Endodermal cell (in vitro differentiated cells): ENCODE results near the gene RHCE. TPM values are rescaled to one million over a fixed set of nuclear protein-coding genes. Genes with fewer than 3 reads are reported as not detected.

ENCODE experiments used
- DNase-seq: peaks from one replicate; pipeline ENCODE4 v3.0.0-alpha.2; 2017
- H3K27ac ChIP-seq: 2 replicates; pipeline ENCODE4 v1.5.1; 2013; ENCODE audit warnings: mild to moderate bottlenecking, low read depth, low read length, moderate library complexity
- H3K27me3 ChIP-seq: 2 replicates; pipeline ENCODE4 v1.6.1; 2013; ENCODE audit warnings: mild to moderate bottlenecking, low read length, moderate library complexity; ENCODE audit not compliant: insufficient read depth, control insufficient read depth, poor library complexity, severe bottlenecking
- H3K36me3 ChIP-seq: 2 replicates; pipeline ENCODE4 v1.7.0; 2013; ENCODE audit warnings: mild to moderate bottlenecking, low read length, moderate library complexity; ENCODE audit not compliant: control insufficient read depth, insufficient read depth
- H3K4me1 ChIP-seq: one replicate; pipeline ENCODE4 v1.7.0; 2013; ENCODE audit warnings: low read length; ENCODE audit not compliant: control insufficient read depth, insufficient read depth
- H3K4me3 ChIP-seq: 2 replicates; pipeline ENCODE4 v1.5.1; 2013; ENCODE audit warnings: mild to moderate bottlenecking, low read length, moderate library complexity
- H3K9ac ChIP-seq: 2 replicates; pipeline ENCODE4 v1.6.1; 2013; ENCODE audit warnings: mild to moderate bottlenecking, low read length, moderate library complexity; ENCODE audit not compliant: poor library complexity, severe bottlenecking; ENCODE audit errors: extremely low read depth
- H3K9me3 ChIP-seq: 2 replicates; pipeline ENCODE4 v1.6.1; 2013; ENCODE audit warnings: mild to moderate bottlenecking, low read length, moderate library complexity; ENCODE audit not compliant: control insufficient read depth
- H3K27ac Mint-ChIP-seq: 2 replicates; pipeline ENCODE4 v1.8.0; 2020; ENCODE audit warnings: mixed read lengths
- H3K27me3 Mint-ChIP-seq: 2 replicates; pipeline ENCODE4 v1.8.0; 2021; ENCODE audit warnings: mild to moderate bottlenecking, mixed read lengths; ENCODE audit not compliant: insufficient read depth
- H3K36me3 Mint-ChIP-seq: 2 replicates; pipeline ENCODE4 v1.8.0; 2020; ENCODE audit warnings: low read depth, mixed read lengths
- H3K4me1 Mint-ChIP-seq: 2 replicates; pipeline ENCODE4 v1.8.0; 2020; ENCODE audit warnings: mixed read lengths
- H3K4me3 Mint-ChIP-seq: 2 replicates; pipeline ENCODE4 v1.8.0; 2020; ENCODE audit warnings: mild to moderate bottlenecking, moderate library complexity, mixed read lengths
- H3K9me3 Mint-ChIP-seq: 2 replicates; pipeline ENCODE4 v1.8.0; 2020; ENCODE audit warnings: mild to moderate bottlenecking, mixed read lengths
- WGBS, 2 experiments: methylation state at CpG; one replicate each; pipeline versions ENCODE4 v1.1.5 to v1.1.7; 2013; ENCODE audit warnings: missing lambda C conversion rate in 2 of 2, mixed read lengths in 1 of 2; ENCODE audit not compliant: insufficient coverage in 1 of 2, insufficient read length in 1 of 2; 5-methylcytosine and 5-hydroxymethylcytosine counted together
- total RNA-seq, 2 donors: library from RNA; stranded (reverse); fragmentation: NEBNext Ultra II Directional in 1 of 2; extraction: Animal tissue kit (Norgen Biotek cat#: 25700) in 1 of 2; gene quantifications; 2 replicates in 1 of 2; 3 replicates in 1 of 2; pipeline ENCODE4 v1.2.1, GENCODE V29; 2021
- TF ChIP-seq, protein P1 (sequence below): fragments of 200-600 bp; sonication (generic); conservative IDR thresholded peaks from 2 replicates; pipeline ENCODE4 v1.5.0; 2021; ENCODE audit warnings: antibody characterized with exemption, mild to moderate bottlenecking

RHCE gene
- total RNA-seq, 2 donors from 2014 or later = 0.33 to 0.40 TPM

GRCh38 chr1:25460020-25460419 is 39.4 kb upstream of the RHCE start:
- DNase-seq = no peak
- H3K4me3 Mint-ChIP-seq = no peak overlapping the region
- no peaks in the 10 kb centered on the region for H3K9me3 ChIP-seq
- peaks cover 2% of the 10 kb centered on the region for H3K9me3 Mint-ChIP-seq
- peaks cover 38% of the 10 kb centered on the region for H3K36me3 ChIP-seq
- H3K27ac ChIP-seq = no peak overlapping the region
- no peaks in the 10 kb centered on the region for H3K4me1 Mint-ChIP-seq
- 93 to 94% methylated on average over 2 to 3 of the region's 3 CpGs for WGBS, 2 experiments
- no peaks in the 10 kb centered on the region for H3K27me3 ChIP-seq
- TF ChIP-seq, protein P1, sequence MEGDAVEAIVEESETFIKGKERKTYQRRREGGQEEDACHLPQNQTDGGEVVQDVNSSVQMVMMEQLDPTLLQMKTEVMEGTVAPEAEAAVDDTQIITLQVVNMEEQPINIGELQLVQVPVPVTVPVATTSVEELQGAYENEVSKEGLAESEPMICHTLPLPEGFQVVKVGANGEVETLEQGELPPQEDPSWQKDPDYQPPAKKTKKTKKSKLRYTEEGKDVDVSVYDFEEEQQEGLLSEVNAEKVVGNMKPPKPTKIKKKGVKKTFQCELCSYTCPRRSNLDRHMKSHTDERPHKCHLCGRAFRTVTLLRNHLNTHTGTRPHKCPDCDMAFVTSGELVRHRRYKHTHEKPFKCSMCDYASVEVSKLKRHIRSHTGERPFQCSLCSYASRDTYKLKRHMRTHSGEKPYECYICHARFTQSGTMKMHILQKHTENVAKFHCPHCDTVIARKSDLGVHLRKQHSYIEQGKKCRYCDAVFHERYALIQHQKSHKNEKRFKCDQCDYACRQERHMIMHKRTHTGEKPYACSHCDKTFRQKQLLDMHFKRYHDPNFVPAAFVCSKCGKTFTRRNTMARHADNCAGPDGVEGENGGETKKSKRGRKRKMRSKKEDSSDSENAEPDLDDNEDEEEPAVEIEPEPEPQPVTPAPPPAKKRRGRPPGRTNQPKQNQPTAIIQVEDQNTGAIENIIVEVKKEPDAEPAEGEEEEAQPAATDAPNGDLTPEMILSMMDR = no peak
- H3K9ac ChIP-seq = no peak overlapping the region
- peaks cover 43% of the 10 kb centered on the region for H3K36me3 Mint-ChIP-seq
- no peak overlapping the region for H3K27ac Mint-ChIP-seq
- H3K4me1 ChIP-seq = no peaks in the 10 kb centered on the region
- no peaks in the 10 kb centered on the region for H3K27me3 Mint-ChIP-seq
- H3K4me3 ChIP-seq = no peak overlapping the region

- H3K9me3 ChIP-seq = no peaks in the 10 kb centered on the region
- whole genome bisulfite sequencing, 2 experiments = 84 to 95% methylated on average over 3 to 7 of the region's 7 CpGs
- H3K9me3 Mint-ChIP-seq = no peaks in the 10 kb centered on the region
- H3K27me3 Mint-ChIP-seq = no peaks in the 10 kb centered on the region
- H3K4me3 ChIP-seq = no peak overlapping the region
- H3K4me1 ChIP-seq = no peaks in the 10 kb centered on the region
- H3K27me3 ChIP-seq = no peaks in the 10 kb centered on the region
- H3K4me3 Mint-ChIP-seq = no peak overlapping the region
- no peak overlapping the region for H3K9ac ChIP-seq
- H3K36me3 ChIP-seq = peaks cover 43% of the 10 kb centered on the region
- no peaks in the 10 kb centered on the region for H3K4me1 Mint-ChIP-seq
- no peak for DNase-seq
- peaks cover 48% of the 10 kb centered on the region for H3K36me3 Mint-ChIP-seq
- no peak overlapping the region for H3K27ac ChIP-seq
- TF ChIP-seq, protein P1 = no peak
- no peak overlapping the region for H3K27ac Mint-ChIP-seq
These were observed 38.1 kb upstream of the RHCE start for GRCh38 chr1:25458541-25459298.

- H3K27me3 ChIP-seq = no peaks in the 10 kb centered on the region
- no peaks in the 10 kb centered on the region for H3K27me3 Mint-ChIP-seq
- no peaks in the 10 kb centered on the region for H3K9me3 Mint-ChIP-seq
- 88% methylated on average over 2 to 4 of the region's 4 CpGs for WGBS, 2 experiments
- DNase-seq = no peak
- H3K27ac Mint-ChIP-seq = no peak overlapping the region
- peaks cover 43% of the 10 kb centered on the region for H3K36me3 ChIP-seq
- H3K4me3 Mint-ChIP-seq = no peak overlapping the region
- TF ChIP-seq, protein P1 = no peak
- H3K4me1 ChIP-seq = no peaks in the 10 kb centered on the region
- H3K4me3 ChIP-seq = no peak overlapping the region
- H3K27ac ChIP-seq = no peak overlapping the region
- H3K4me1 Mint-ChIP-seq = no peaks in the 10 kb centered on the region
- no peaks in the 10 kb centered on the region for H3K9me3 ChIP-seq
- peaks cover 51% of the 10 kb centered on the region for H3K36me3 Mint-ChIP-seq
- H3K9ac ChIP-seq = no peak overlapping the region
These were observed 35.9 kb upstream of the RHCE start for GRCh38 chr1:25456502-25456901.
